PFSK-1 (cell line): Measurements from ENCODE around the gene KRT4.

ENCODE experiments used
- FOXP2 ChIP-seq: optimal IDR thresholded peaks from 2 replicates; pipeline ENCODE3; 2011; ENCODE audit warnings: borderline replicate concordance, control low read depth, inconsistent platforms; ENCODE audit not compliant: insufficient read depth; ENCODE audit errors: extremely low read length, extremely low read depth
- POLR2AphosphoS5 ChIP-seq: IDR thresholded peaks from 2 replicates; pipeline ENCODE4 v1.6.1; 2012; ENCODE audit warnings: low read depth, mild to moderate bottlenecking, control low read depth, low read length, moderate library complexity
- SIN3A ChIP-seq: IDR thresholded peaks from 2 replicates; pipeline ENCODE4 v1.6.1; 2012; ENCODE audit warnings: mild to moderate bottlenecking, low read length, moderate library complexity, borderline replicate concordance; ENCODE audit not compliant: insufficient read depth
- TF ChIP-seq, protein P1 (sequence below), 2 experiments: IDR thresholded peaks; 2 replicates each; pipeline versions ENCODE4 v1.6.1 to v1.8.0; 2011 to 2012; ENCODE audit warnings: low read depth in 2 of 2, low read length in 2 of 2, control low read depth in 1 of 2, inconsistent platforms in 1 of 2, mild to moderate bottlenecking in 1 of 2, moderate library complexity in 1 of 2; ENCODE audit not compliant: insufficient read depth in 1 of 2

DNA sequence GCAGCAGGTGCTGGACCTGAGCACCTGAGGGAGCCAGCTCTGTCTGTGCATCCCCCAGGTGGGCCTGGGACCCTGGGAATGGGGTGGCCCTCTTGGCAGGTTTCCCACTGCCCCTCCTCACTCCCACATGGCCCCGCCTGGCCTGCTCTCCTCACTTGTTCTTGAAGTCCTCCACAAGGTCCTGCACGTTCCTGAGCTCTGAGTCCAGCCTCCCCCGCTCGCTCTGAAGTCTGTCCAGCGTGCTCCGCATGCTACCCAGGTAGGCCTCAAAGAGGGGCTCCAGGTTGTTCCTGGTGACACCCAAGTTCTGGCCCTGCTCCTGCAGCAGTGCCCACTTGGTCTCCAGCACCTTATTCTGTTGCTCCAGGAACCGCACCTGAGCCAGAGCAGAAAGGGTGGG lies 17.3 kb upstream of the KRT4 start:
- TF ChIP-seq SIN3A (no peak), POLR2AphosphoS5 (no peak), FOXP2 (no peak)
- TF ChIP-seq, protein P1, sequence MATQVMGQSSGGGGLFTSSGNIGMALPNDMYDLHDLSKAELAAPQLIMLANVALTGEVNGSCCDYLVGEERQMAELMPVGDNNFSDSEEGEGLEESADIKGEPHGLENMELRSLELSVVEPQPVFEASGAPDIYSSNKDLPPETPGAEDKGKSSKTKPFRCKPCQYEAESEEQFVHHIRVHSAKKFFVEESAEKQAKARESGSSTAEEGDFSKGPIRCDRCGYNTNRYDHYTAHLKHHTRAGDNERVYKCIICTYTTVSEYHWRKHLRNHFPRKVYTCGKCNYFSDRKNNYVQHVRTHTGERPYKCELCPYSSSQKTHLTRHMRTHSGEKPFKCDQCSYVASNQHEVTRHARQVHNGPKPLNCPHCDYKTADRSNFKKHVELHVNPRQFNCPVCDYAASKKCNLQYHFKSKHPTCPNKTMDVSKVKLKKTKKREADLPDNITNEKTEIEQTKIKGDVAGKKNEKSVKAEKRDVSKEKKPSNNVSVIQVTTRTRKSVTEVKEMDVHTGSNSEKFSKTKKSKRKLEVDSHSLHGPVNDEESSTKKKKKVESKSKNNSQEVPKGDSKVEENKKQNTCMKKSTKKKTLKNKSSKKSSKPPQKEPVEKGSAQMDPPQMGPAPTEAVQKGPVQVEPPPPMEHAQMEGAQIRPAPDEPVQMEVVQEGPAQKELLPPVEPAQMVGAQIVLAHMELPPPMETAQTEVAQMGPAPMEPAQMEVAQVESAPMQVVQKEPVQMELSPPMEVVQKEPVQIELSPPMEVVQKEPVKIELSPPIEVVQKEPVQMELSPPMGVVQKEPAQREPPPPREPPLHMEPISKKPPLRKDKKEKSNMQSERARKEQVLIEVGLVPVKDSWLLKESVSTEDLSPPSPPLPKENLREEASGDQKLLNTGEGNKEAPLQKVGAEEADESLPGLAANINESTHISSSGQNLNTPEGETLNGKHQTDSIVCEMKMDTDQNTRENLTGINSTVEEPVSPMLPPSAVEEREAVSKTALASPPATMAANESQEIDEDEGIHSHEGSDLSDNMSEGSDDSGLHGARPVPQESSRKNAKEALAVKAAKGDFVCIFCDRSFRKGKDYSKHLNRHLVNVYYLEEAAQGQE (IDR thresholded peaks at IDR 0.05; ENCODE audit: insufficient read depth in 1 of 2, low read depth in 2 of 2, low read length in 2 of 2): no peak
